SKM-1 treated with dmso at 0.1 percent for 144 hours (cell line): ENCODE results near the gene IRGQ.

Experiments used
- DNase-seq: peaks from one replicate; lab custom pipeline; 2025; ENCODE audit not compliant: unreplicated experiment; lab: John Stamatoyannopoulos, UW

The IRGQ gene

DNA sequence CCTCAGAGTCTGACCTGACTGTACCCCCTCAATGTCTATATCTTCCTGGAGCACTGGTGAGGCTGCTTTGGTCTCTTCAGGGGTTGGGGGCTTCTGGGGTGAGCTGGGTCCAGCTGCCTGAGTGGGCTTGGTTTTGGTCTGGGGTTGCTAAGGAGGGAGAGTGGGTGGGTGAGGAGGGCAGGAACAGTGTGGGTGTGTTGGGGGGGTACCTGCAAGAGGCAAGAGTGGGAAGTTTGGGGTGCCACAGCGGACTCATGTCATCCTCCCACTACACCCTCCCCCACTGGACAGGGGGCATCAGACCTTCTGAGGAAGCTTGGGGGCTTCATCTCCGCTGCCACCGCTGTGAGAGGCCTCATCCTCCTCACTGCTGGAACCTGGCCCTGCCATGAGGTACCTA lies 49.4 kb downstream of the IRGQ start:
- no peak for DNase-seq

DNA sequence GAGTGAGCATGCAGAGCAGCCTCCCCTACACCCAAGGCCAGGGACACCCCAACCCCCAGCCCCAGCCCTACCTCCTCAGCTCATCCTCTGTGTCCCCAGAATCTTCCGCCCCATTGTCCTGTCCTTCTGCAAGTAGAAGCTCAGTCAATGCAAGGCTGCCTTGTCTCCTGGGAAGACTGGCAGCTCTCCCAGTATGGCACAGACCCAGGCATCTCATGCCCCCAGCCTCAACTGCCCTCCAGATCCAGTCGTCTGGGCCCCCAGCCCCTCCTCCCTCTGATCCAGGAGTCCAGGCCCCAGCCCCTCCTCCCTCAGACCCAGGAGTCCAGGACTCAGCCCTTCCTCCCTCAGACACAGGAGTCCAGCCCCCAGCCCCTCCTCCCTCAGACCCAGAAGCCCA lies 50.0 kb downstream of the IRGQ start:
- DNase-seq = no peak

DNA sequence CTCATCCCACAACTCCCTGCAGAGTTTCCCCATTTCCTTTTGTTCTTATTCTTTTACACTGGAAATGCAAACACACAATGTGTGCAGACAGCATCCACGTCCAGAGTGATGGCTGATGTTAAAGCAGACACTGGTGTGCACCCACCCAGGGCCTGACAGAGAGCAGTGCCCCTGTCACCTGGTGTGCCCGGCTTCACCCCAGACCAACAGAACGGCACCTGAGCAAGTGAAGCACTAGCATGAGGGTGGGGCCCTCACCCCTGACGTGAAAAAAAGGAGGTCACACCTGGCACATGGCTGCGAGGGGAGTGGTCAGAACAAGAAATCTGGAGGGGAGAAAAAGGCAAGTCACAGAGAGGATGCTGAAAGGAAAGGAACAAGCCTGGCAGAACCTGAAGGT lies 50.7 kb downstream of the IRGQ start:
- no peak for DNase-seq

DNA sequence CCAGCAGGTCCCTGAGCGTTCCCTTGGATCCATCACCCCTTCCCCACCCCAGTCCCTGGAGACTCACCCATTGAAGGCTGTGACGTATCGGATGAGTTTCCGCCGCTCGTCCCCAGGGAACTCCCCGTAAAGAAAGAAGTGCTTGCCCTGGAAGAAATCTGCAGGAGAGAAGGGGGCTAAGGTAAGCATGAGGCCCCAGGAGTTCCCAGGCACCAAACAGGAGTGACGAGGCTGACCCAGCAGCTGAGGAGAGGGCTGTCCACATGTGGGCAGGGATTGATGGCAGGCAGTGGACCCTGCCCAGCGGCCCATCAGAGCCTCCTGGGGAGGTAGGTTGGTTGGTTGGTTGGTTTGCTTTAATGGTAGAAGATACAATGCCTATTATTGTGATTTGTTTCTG lies 51.9 kb downstream of the IRGQ start:
- DNase-seq = no peak

DNA sequence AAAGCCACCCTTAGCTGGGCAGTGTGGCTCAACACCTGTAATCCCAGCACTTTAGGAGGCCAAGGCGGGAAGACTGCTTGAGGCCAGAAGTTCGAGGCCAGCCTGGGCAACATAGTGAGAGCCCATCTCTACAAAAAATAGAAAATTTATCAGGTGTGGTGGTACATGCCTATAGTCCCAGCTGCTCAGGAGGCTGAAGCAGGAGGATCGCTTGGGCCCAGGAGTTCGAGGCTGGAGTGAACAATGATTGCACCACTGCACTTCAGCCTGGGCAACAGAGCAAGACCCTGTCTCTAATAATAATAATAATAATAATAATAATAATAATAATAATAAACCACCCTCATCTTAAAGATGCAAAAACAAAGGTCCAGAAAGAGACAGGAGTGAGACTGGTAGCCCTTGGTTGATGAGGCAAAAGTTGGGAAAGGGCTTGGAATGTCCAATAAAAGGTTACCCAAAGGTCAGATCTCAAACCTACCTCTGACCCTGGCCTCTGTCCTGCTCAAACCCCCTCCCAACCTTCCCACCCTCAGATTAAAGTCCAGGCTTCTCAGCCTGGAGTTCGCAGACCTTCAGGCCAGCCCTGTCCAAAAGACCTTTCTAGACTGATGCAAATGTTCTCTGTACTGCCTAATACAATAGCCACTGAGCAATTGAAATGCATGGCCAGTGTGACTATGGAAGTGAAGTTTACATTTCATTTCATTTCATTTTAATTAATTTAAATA lies 53.8 kb downstream of the IRGQ start:
- DNase-seq = no peak

DNA sequence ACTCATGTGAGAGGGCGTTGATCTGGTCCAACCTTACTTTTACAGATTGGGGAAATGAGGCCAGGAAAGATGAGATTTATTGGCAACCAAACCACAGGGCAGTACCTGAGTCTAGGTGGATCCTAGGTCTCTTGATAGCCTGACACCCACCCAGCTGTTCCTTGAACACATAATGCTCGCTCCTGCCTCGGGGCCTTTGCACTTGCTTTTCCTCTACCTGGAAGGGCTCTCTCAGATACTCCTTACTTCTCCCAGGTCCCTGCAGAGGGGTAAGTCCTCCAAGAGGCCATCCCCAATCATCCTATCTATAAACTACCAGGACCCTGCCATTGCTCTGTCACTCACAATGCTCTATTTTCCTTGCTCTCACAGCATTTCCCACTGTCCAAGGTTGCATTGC lies 55.6 kb downstream of the IRGQ start:
- DNase-seq = no peak

DNA sequence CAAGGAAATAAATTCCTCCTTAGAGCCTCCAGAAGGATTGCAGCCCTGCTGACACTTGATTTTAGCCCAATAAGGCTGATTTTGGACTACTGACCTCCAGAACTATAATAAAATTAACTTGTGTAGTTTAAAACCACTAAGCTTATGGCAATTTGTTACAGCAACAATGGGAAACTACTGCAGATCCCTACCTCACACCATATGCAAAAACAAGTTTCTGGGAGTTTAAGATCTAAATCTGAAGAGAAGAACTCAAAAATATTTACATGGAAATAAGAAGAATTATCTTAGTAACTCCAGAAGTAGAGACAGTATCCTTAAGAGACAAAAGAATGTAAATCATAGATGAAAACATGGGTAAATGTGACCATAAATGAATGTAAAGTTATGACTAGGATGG lies 57.0 kb downstream of the IRGQ start:
- DNase-seq = no peak

DNA sequence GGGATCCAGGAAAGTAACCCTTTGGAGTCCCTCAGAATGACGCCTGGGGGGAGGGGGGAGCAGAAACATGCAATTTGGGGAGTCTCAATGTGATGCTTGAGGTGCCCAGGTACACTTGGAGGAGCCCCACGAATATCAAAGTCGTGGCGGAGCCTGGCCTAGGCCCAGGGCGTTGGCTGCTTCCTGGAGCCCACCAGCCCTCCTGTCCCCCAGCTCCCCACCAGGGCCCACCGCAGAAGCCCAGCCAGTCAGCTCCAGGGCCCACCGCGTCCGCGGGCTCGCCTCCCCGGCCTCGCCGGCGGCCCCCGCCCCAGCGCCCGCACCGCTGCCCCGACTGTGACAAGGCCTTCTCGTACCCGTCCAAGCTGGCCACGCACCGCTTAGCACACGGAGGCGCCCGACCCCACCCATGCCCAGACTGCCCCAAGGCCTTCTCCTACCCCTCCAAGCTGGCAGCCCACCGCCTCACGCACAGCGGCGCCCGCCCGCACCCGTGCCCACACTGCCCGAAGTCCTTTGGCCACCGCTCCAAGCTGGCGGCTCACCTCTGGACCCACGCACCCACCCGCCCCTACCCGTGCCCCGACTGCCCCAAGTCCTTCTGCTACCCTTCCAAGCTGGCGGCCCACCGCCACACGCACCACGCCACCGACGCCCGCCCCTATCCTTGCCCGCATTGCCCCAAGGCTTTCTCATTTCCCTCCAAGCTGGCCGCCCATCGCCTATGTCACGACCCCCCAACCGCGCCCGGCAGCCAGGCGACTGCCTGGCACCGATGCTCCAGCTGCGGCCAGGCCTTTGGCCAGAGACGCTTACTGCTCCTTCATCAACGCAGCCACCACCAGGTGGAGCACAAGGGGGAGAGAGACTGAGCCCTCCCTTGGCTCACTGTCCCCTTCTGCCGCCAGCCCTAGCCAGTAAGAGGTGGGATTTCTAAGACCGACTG lies 60.8 kb downstream of the IRGQ start:
- no peak for DNase-seq
